Kasumi-1 (cell line): ENCODE results near the gene LRRTM4.
A peak's percentile ranks its signal among the peaks of the same experiment; 100 is the strongest.
"Not testable (repeated sequence)": the region's sequence is repeated elsewhere in the genome, so short reads cannot be mapped to it uniquely, and the experiment has no call there.

ENCODE experiments used
- DNase-seq, 2 experiments: peaks; one replicate each; lab custom pipeline; 2025; lab: John Stamatoyannopoulos, UW

The LRRTM4 gene

GRCh38 chr2:76862901-76863300, 659.3 kb downstream of the LRRTM4 start:
- no peak for DNase-seq

- peak; percentile 64 to 67 for DNase-seq
Measured at GRCh38 chr2:76861708-76862107, 660.5 kb downstream of the LRRTM4 start.

- no peak for DNase-seq
Measured at GRCh38 chr2:76851000-76851399, 671.2 kb downstream of the LRRTM4 start.

- no peak for DNase-seq
Measured at GRCh38 chr2:76849086-76849485, 673.1 kb downstream of the LRRTM4 start.

GRCh38 chr2:76839826-76840225, 682.4 kb downstream of the LRRTM4 start:
- no peak for DNase-seq

GRCh38 chr2:76829374-76830234, 692.6 kb downstream of the LRRTM4 start:
- no peak for DNase-seq

GRCh38 chr2:76826691-76827090, 695.5 kb downstream of the LRRTM4 start:
- DNase-seq, result no peak

- DNase-seq, result no peak
Measured at GRCh38 chr2:76825140-76825970, 696.8 kb downstream of the LRRTM4 start.

- DNase-seq, result no peak
Measured at GRCh38 chr2:76821731-76822130, 700.4 kb downstream of the LRRTM4 start.

GRCh38 chr2:76813084-76813483, 709.1 kb downstream of the LRRTM4 start:
- no peak for DNase-seq

GRCh38 chr2:76812156-76812555, 710.0 kb downstream of the LRRTM4 start:
- DNase-seq, result no peak

GRCh38 chr2:76809136-76809535, 713.0 kb downstream of the LRRTM4 start:
- DNase-seq, result no peak

GRCh38 chr2:76808732-76809131, 713.4 kb downstream of the LRRTM4 start:
- DNase-seq, result no peak

GRCh38 chr2:76793647-76794334, 728.4 kb downstream of the LRRTM4 start:
- DNase-seq, result no peak

GRCh38 chr2:76781313-76781712, 740.9 kb downstream of the LRRTM4 start:
- not testable (repeated sequence) for DNase-seq

- no peak for DNase-seq
Measured at GRCh38 chr2:76763276-76763675, 758.9 kb downstream of the LRRTM4 start.

GRCh38 chr2:76760367-76760704, 761.8 kb downstream of the LRRTM4 start:
- no peak for DNase-seq

GRCh38 chr2:76759634-76760366, 762.4 kb downstream of the LRRTM4 start:
- DNase-seq, result no peak

- no peak for DNase-seq
Measured at GRCh38 chr2:76752506-76752905, 769.7 kb downstream of the LRRTM4 start.

GRCh38 chr2:76749858-76750257, 772.3 kb downstream of the LRRTM4 start:
- DNase-seq, result peak; percentile 33 to 58

GRCh38 chr2:76748581-76749296, 773.4 kb downstream of the LRRTM4 start:
- no peak for DNase-seq
